Medulla oblongata (tissue), 1 donor: Measurements from ENCODE around the gene NANOGP8.
A peak's percentile ranks its signal among the peaks of the same experiment; 100 is the strongest.
"Not testable (repeated sequence)": the region's sequence is repeated elsewhere in the genome, so short reads cannot be mapped to it uniquely, and the experiment has no call there.

Experiments used
- DNase-seq: peaks from one replicate; pipeline ENCODE4 v3.0.0-alpha.2; 2015; ENCODE audit errors: extremely low spot score

NANOGP8 gene

DNA sequence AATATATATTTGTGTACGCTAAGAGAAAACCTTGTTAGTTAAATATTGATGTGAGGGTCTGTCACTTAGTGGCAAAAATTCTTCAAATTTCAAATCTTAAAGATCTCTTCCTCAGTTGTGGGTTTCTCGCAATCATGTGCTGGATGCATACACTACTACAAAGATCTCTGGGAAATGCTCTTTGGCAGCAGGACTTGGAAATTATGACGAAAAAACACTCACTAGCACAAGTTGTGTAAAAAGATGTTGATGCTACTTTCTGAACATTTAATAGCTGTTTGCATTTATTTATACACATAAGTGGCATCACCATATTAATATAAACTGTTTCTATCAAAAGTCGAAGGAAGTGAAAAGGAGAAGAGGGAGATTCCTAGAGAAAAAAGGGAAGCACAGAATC is 10.8 kb upstream of the NANOGP8 start:
- DNase-seq, result no peak

GRCh38 chr15:35092846-35093245 is 7.8 kb upstream of the NANOGP8 start:
- DNase-seq, result no peak

- no peak for DNase-seq
Observed at GRCh38 chr15:35092311-35092710, 7.2 kb upstream of the NANOGP8 start.

DNA sequence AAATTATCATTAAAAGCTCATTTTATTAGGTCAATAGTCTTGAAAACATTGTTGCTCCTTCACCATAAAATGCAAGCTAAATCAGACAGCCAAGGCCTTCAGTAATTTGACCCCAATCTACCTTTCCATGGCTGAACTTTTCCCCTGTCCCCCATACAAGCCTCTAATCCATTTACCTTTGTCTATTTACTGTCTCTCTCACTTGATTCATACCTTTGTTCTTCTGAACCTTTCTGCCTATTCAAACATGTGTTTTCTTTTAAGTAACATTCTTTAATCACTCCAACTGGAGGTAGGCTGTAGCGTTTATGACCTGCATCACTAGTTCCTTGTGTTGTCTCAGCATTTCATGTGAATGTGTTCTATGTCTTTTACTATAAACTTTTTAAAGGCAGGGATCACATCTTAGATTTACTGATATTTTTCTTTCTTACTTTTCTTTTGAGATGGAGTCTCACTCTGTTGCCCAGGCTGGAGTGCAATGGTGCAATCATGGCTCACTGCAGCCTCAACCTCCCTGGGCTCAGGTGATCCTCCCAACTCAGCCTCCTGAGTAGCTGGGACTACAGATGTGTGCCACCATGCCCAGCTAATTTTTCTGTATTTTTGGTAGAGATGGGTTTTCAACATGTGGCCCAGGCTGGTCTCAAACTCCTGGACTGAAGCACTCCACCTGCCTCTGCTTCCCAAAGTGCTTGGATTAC is 5.2 kb upstream of the NANOGP8 start:
- no peak for DNase-seq

GRCh38 chr15:35089551-35089950 is 4.5 kb upstream of the NANOGP8 start:
- no peak for DNase-seq

DNA sequence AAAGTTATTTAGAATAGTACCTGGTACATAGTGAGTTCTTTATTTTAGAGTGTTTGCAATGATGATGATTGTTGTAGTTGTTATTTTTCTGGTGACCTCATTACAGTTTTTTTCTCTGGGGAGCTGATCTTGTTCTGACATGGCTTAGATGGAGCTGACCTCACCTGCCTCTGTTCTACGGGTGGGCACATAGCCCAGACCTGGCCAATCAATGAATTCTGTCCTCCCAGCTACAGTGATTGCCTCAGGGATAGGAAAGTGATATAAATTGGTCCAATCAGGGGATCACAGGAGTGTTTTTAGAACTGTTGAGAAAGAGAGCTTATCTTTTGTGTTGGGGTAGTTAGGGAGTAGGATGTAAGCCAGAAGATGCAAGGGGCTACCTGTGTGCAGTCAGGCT is 3.2 kb upstream of the NANOGP8 start:
- no peak for DNase-seq

GRCh38 chr15:35087759-35088158 is 2.7 kb upstream of the NANOGP8 start:
- no peak for DNase-seq

GRCh38 chr15:35082371-35083348 is 2.4 kb downstream of the NANOGP8 start:
- not testable (repeated sequence) for DNase-seq

DNA sequence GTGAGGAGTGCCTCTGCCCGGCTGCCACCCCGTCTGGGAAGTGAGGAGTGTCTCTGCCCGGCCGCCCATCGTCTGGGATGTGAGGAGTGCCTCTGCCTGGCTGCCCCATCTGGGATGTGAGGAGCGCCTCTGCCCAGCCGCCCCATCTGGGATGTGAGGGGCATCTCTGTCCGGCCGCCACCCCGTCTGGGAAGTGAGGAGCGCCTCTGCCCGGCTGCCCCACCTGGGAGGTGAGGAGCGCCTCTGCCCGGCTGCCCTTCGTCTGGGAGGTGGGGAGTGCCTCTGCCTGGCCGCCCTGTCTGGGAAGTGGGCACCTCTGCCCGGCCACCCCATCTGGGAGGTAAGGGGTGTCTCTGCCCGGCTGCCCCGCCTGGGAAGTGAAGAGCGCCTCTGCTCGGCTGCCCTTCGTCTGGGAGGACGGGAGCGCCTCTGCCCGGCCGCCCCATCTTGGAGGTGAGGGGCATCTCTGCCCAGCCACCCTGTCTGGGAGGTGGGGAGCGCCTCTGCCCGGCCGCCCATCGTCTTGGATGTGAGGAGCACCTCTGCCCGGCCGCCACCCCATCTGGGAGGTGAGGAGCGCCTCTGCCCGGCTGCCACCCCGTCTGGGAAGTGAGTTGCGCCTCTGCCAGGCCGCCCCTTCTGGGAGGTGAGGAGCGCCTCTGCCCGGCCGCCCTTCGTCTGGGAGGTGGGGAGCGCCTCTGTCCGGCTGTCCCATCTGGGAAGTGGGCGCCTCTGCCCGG is 3.3 kb downstream of the NANOGP8 start:
- not testable (repeated sequence) for DNase-seq

GRCh38 chr15:35080226-35080625 is 4.9 kb downstream of the NANOGP8 start:
- no peak for DNase-seq

DNA sequence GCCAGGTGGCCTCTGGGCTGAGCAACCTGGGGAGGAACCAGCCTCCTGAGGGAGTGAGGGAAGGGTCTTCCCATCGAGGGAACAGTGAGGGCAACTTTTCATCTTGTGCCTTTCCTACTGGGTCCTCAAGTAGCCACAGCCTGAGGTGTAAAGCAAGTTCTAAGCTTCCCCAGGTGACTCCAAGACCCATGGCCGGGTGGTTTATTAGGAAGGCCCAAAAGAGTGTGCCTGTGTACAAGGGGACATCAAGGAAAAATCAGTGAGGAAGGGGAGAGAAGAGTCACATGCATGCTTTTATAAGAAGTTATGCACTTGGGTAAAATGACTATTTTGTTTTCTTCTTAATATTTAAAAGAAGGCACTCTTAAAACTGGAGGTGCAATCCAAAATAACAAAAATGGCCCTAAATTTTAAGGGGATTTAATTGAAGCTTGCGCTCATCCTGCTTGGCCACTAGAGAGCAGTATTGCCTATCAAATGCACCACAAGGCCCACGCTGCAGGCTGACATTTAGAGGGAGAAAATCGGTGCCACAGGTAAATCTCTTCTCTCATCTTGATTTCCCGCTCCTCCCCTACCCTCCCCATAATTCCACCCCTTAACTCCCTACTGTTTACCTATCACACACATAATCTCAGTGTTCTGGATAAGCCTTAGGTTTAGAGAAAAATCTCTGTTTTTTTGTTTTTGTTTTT is 6.7 kb downstream of the NANOGP8 start:
- peak; percentile 66 for DNase-seq

- no peak for DNase-seq
Observed at GRCh38 chr15:35071106-35071505, 14.0 kb downstream of the NANOGP8 start.

DNA sequence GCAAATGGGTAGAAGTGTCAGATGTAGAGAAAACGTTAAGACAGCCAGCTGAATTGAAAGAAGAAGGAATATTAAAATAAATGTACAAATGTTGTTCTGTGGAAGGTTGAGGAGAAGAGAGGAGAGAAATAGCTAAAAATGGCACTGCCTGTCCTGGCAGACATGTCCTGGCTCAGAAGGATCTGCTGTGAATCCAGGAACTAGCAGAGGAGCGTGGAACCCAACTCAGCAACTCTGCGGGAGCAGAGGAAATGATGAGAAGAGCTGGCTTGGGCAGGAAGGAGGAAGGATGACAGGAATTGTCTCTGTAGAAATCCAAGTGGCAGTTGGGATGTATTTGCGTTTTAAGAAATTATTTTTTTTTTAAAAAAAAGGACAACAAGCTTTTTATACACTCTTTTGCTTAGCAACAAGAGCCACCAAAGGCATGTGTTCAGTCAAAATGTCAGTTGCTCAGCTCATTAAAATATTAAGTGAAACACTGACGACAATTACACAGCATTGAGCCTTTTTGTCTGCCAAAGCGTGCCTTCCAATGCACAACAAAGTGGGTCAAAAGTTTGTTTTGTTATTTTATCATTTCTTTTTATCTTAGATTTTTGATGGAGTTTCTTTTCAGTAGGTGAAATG is 16.1 kb downstream of the NANOGP8 start:
- no peak for DNase-seq

- no peak for DNase-seq
Observed at GRCh38 chr15:35067496-35068347, 17.4 kb downstream of the NANOGP8 start.

DNA sequence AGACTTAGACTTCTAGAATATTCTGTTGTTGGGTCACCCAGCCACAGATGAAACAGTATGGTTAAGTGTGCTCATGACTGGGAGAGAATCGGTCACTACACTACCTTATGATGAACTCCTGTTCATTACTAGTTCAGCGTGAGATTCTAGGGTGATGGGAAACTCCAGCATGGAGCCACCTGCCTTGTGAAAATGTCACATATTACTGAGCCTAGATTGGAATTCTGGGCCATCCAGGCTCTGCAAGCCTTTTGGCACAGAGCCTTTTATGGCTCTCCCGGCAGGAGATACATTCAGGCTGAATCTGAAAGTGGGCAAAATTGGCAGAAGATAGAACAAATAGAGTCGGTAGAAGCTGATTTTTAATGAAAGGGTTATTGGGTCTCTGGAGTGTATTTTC is 19.0 kb downstream of the NANOGP8 start:
- no peak for DNase-seq

DNA sequence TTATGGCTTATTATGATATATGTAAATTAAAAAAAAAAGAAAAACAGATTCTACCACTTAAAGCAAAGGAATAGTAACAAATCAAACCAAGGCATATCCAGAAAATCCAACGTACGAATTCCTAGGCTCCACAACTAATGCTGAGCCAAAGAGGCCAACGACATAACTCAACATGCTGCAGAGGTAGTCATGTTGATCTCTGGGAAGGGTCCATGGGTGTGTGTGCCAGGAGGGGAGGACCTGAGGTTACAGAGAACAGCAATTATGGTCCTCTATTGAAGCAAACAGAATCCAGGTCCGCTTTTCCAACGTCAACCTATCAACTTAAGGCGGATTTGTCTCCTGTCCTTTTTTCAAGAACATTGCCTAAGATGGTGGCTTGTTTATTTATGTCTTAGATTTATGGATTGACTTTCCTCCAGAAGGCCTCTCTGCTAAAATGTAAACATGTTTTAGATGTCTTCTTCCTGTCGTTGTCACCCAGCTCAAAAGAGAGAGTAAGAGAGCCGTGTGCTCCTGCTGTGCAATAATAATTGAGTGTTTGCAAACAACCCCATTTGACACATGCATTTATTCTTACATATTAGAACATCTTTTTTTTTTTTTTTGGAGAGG is 20.4 kb downstream of the NANOGP8 start:
- no peak for DNase-seq

GRCh38 chr15:35062738-35063099 is 22.4 kb downstream of the NANOGP8 start:
- DNase-seq, result no peak

DNA sequence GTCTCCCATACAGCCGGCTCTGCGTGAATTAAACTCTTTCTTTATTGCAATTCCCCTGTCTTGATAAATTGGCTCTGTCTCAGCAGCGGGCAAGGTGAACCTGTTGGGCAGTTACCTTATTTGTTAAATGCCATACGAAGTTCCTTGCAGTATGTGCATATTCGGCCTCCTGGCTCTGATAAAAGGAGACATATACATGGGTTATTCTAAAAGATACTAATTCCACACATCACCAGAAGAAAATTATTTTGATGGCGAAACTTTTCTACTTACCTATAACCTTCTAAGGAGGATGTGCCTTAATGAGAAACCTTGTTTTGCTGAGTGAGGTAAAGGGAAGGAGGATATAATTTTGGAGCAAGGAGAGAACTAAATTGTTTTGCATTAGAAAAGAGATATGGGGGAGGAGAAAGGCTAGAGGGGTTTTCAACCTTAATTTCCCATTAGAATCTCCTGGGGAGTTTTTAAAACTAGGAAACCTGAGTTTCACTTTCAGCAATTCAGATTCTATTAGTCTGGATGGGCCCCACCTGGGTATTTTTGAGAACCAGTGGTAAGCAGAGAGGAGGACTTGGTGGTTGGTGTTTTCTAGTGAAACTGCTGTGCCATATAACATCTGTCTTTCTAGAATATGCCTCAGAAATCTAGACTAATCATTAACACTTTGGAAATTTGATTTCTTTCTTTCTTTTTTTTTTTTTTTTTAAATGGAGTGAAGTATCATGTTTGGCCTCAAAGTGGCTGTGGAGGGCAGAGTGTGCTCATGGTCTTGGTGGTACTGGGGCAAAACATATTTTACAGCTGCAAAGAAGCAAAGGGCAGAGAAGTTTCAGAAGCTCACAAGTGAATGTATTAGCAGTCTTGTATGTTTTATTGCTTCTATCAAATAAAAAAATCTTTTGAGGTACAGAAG is 23.0 kb downstream of the NANOGP8 start:
- DNase-seq, result no peak
